NCI-H524 treated with DMSO at 0.1 percent for 48 hours (cell line): ENCODE results near the gene PCDH9.
"Not testable (repeated sequence)": the region's sequence is repeated elsewhere in the genome, so short reads cannot be mapped to it uniquely, and the experiment has no call there.

ENCODE experiments used
- DNase-seq: peaks from one replicate; lab custom pipeline; 2025; lab: John Stamatoyannopoulos, UW

The PCDH9 gene

GRCh38 chr13:66914155-66914554, 316.0 kb downstream of the PCDH9 start:
- DNase-seq = no peak

DNA sequence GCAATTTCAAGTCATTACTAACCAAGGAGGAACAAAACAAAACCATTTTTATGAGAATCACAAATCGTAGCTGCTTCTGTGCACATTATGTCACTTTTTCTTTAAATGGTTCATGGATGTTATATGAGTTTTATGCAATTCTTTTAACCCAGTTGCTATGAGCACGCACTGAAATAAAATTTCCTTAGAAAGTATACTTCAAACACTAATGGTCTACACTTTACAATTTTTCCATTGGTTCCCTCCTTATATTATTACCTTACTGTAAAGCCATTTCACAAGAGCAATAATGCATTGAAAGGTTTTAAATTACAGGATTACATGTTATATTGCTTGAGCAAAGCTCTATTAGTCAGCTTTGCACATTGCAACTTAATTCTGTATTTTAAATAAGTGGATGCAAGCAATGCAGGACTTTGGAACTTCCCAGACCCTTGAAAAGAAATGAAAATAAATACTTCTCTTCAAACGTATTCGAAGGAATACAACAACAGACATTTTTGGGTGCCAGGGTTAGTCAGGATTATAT, 318.7 kb downstream of the PCDH9 start:
- DNase-seq = no peak

GRCh38 chr13:66899955-66900354, 330.2 kb downstream of the PCDH9 start:
- no peak for DNase-seq

DNA sequence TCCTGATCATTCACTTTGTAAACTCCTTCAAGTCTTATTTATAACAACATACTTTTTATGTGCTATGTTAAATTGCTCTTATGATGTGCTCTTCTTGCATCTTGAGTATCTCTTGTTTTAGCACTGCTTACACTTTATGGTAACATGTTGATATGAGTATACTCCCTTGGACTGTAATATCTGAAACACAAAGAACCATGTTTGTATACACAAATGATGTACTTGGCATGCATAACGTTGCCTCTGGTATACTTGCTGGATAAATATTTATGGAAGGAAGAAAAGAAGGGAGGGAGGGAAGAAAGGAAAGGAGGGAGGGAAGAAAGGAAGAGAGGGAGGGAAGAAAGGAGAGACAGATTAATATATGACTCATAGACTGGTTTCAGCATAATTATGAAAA, 333.2 kb downstream of the PCDH9 start:
- DNase-seq = no peak

- DNase-seq = no peak
These were observed 334.4 kb downstream of the PCDH9 start for GRCh38 chr13:66895780-66896179.

- DNase-seq = no peak
These were observed 334.8 kb downstream of the PCDH9 start for GRCh38 chr13:66895320-66895719.

DNA sequence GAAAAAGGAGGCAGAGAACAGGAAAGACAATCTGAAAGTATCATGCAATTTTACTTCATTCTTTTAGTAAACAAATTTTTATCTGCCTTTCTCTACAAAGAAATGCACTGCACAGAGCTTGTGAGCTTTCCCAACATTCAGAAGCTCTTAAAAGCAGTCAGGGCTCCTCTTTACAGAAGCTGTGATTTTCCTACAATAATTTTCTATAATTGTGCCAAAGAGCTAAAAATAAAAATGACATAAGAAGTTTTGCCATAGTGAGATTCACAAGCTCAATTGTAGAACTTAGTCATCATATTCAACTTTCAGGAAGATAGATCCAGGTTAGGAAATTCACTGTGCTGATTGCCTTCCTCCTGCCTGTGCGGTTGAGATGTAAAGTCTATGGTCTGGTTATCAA, 341.4 kb downstream of the PCDH9 start:
- no peak for DNase-seq

- DNase-seq = no peak
These were observed 343.0 kb downstream of the PCDH9 start for GRCh38 chr13:66887088-66887487.

DNA sequence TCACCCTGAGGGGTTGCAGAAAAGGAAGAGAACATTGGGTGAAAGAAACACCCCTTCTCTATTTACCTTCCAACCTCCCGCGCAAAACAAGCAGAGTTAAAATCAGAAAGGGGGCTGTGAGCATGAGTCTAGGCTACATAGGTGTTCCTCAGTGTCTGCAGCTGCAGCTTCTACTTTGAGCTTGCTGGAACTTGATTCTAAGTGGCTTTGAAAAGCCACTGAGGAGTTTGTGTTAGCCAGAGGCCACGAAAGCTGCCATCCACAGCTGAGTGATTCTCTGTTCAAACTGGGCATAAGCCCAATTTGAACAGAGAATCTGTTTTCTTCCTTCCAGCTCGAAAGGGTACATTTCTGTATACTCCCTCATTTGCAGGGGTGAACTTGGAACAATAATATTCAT, 343.9 kb downstream of the PCDH9 start:
- DNase-seq = no peak

- DNase-seq = not testable (repeated sequence)
These were observed 349.0 kb downstream of the PCDH9 start for GRCh38 chr13:66881170-66881569.

DNA sequence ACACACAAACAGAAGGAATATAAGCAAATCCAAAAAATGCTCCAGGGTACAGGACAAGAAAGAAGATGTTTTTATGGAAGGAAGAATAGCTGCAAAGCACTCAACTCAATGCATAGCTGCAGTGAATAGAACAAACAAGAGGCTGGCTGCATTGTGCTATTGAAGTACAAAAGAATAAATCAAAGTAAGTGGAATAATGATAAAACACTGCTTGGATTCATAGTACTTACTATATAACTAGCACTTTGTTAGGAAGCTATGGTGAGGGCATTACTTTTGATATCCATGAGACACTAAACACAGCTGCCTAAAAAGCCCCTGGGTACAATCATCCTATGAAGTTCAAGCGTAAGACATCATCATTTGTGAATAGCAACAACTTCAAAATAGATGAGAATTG, 350.1 kb downstream of the PCDH9 start:
- DNase-seq = no peak

DNA sequence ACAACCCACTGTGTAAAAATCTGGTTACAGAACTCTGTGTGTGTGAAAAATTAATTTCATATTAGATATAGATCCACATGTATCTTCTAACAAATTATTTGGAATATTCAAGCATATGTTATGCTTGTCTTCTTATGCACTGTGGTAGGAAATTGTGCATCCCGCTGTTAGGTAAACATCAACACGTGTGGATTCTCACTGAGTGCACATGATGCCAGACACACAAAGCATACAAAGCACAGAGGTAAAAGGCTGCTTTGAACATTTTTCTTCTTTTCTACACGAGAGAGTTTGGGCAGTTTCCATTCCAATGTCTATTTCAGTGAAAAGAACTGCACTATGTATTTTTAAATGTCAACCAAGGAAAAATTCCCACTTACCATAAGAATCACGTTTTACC, 354.9 kb downstream of the PCDH9 start:
- no peak for DNase-seq

DNA sequence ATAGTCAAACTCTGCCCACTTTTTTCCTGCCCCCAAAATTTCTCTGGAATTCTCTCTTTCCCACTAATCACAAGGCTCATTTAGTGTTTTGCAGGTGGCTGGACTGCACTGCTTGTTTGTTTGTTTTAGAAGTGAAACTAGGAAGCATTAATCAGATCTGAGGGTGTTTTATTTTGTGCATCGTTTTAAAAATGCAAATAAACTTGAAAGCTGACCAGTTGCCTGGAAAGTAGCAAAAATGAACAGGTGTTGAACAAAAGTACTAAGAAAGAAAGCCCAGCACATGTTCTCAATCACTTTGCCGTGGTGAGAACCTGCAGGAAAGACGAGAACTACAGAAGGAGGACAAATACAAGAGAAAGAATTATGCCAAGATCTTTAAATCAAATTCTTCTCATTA, 365.5 kb downstream of the PCDH9 start:
- DNase-seq = no peak

DNA sequence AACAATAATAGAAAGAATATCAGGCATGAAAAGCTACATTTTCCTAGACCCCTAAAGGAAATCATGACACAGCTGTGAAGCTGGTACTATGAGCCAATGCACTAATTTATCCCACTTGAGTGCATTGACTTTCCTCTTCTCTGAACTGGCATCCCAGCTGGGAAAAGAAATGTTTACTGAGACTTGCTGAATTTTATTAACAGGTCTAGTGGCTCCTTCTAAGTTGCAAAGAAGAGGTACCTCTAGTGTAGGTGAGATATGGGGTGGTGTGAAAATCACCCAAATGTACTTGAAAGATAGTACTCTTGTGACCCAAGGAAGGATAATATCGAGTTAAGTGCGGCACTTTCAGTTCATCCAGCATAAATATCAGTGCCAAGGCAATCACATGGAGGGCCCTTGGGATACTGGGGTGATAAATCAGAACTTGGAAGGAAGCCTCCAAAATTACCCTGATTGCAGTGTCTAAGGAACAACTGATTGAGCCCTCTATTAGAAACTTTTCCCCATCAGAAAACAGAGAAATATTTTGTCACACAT, 369.2 kb downstream of the PCDH9 start:
- DNase-seq = no peak

- DNase-seq = no peak
These were observed 369.9 kb downstream of the PCDH9 start for GRCh38 chr13:66859934-66860877.

DNA sequence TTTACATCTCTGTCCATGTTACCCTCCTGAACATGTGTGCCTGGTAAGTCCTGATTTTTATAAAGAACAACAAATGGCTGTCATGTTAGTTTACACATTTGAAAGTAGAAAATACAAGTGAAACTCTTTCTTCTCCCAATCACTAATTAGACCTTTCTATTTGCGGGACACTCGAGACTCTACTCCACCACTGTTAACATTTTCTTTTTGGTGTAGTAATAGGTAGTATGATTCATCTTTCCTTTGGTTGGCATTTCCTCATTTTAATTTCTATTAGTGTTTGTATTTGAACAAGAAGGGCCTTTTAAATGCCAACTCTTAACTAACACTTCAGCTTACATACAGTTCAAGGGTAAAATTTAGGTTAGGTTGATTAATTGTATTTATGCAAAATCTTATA, 371.1 kb downstream of the PCDH9 start:
- DNase-seq = no peak

DNA sequence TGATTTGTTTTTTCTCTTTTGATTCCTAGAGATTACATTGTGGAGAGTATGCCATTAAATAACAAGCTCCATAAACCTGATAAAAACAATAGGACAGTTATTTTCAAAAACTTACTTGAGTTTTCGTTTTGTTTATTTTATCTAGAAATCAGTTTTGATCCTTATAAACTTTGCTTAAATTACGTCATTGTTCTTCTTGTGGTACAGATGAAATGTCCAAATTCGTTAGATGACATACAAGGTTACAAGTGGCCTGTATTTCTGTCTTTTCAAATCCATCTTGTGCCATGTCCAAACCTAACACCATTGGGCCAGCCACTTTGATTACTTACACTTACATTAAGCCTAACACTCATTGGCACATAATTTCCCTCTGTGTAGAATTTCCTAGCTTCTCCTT, 372.0 kb downstream of the PCDH9 start:
- DNase-seq = no peak

DNA sequence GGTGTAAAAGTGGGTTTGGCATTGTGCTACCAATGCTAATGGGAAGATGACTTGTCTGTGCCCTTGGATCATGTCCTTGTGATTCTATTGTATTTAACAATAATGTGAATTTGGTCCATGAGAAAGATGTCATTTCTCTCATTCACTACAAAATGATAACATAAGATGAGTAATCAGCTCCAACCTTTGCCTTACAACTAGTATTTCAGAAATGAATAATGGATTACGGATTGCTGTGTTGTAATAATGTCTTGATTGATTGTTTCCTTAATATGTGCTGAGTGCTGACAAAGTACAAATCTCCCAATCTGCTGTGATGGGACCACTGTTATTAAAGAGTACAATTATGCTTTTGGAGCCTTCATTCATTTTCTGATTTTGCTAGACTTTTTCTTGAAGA, 375.0 kb downstream of the PCDH9 start:
- DNase-seq = no peak

GRCh38 chr13:66853564-66853963, 376.6 kb downstream of the PCDH9 start:
- no peak for DNase-seq

GRCh38 chr13:66849706-66850105, 380.4 kb downstream of the PCDH9 start:
- DNase-seq = no peak

DNA sequence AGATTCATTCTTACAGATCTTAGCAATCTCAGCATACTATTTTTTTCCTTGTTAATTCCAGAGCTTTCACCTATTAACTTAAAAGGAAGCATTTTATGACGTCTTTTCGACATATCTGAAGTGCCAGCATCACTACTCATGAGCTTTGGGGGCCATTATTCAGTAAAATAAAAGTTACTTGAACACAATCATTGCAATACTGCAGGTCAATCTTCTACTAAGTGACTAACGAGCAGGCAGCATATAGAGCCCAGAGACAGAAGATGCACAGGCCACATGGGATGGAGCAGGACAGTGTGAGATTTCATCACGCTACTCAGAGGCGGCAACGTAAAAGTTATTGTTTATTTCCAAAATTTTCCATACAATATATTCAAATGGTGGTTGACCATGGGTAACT, 382.6 kb downstream of the PCDH9 start:
- no peak for DNase-seq

- no peak for DNase-seq
These were observed 384.7 kb downstream of the PCDH9 start for GRCh38 chr13:66845393-66845792.

GRCh38 chr13:66844933-66845332, 385.2 kb downstream of the PCDH9 start:
- DNase-seq = no peak

- no peak for DNase-seq
These were observed 387.4 kb downstream of the PCDH9 start for GRCh38 chr13:66842766-66843165.
